ENCODE results near the gene TRPT1. TPM values are rescaled to one million over a fixed set of nuclear protein-coding genes. Genes with fewer than 3 reads are reported as not detected.

Gene TRPT1
- total and polyA plus RNA-seq, 9 of the 15 experiments (the other 6 are each of a cell fraction or from before 2014, with no cell fraction given) = 4.6 to 41.7 (median 23.1) TPM

GRCh38 chr11:64204464-64204989 is 21.5 kb downstream of the TRPT1 start (continued):
- TF ChIP-seq TRIM25 (IDR thresholded peaks at IDR 0.05; ENCODE audit: borderline replicate concordance) = no peak
- TF ChIP-seq GATAD2B (IDR thresholded peaks at IDR 0.05; ENCODE audit: borderline replicate concordance) = no peak
- no peak for TF ChIP-seq HDAC3 (IDR thresholded peaks at IDR 0.05; ENCODE audit: borderline replicate concordance, partially characterized antibody)
- TF ChIP-seq ZNF583 (CRISPR knock-in tag; IDR thresholded peaks at IDR 0.05) = no peak
- TF ChIP-seq EHMT2 (IDR thresholded peaks at IDR 0.05) = no peak
- TF ChIP-seq FOXJ2 (tag; IDR thresholded peaks at IDR 0.05) = no peak
- TF ChIP-seq MXD1 (CRISPR knock-in tag; IDR thresholded peaks at IDR 0.05; ENCODE audit: borderline replicate concordance, poor library complexity, severe bottlenecking) = no peak
- no peak for TF ChIP-seq ZNF354B (CRISPR knock-in tag; IDR thresholded peaks at IDR 0.05)
- TF ChIP-seq BRCA1 (IDR thresholded peaks at IDR 0.05) = no peak
- TF ChIP-seq BRCA1 (CRISPR knock-in tag; IDR thresholded peaks at IDR 0.05) = no peak
- TF ChIP-seq THAP7 (CRISPR knock-in tag; IDR thresholded peaks at IDR 0.05) = no peak
- TF ChIP-seq RUNX1 (IDR thresholded peaks at IDR 0.05; ENCODE audit: low read depth) = peak; percentile 13; the same call in 1 of the 2 replicates
- 0 out of 4 replicates have a peak, but pooled peaks of 1 of the 2 experiments have one; percentile 10 for TF ChIP-seq FOXK2 (conservative IDR thresholded peaks at IDR 0.05 in 1 of 2, IDR thresholded peaks at IDR 0.05 in 1 of 2; ENCODE audit: low read depth in 2 of 2)
- no peak for TF ChIP-seq NCOA6 (IDR thresholded peaks at IDR 0.05)
- no peak for TF ChIP-seq COPS2 (conservative IDR thresholded peaks at IDR 0.05)
- TF ChIP-seq ZBTB43 (CRISPR knock-in tag; IDR thresholded peaks at IDR 0.05) = no peak
- TF ChIP-seq MBD2 (IDR thresholded peaks at IDR 0.05; ENCODE audit: borderline replicate concordance, low read depth) = no peak
- no peak for TF ChIP-seq ZNF311 (CRISPR knock-in tag; IDR thresholded peaks at IDR 0.05)
- no peak for TF ChIP-seq ID3 (CRISPR knock-in tag; IDR thresholded peaks at IDR 0.05)
- no peak for TF ChIP-seq ID3 (tag; IDR thresholded peaks at IDR 0.05)
- no peak for TF ChIP-seq ZNF707 (CRISPR knock-in tag; conservative IDR thresholded peaks at IDR 0.05)
- TF ChIP-seq MCM2 (IDR thresholded peaks at IDR 0.05; ENCODE audit: low read depth) = no peak
